ENCODE measurements around the gene HAO2. TPM values are rescaled to one million over a fixed set of nuclear protein-coding genes. Genes with fewer than 3 reads are reported as not detected.

The HAO2 gene
- total RNA-seq, 1 experiment from 2014 or later: not detected

GRCh38 chr1:119414950-119415349 lies 46.4 kb downstream of the HAO2 start, which contains the start of gene HSD3B2:
TSS of gene HSD3B2 (plus strand) at chr1:119415150. CDS start at chr1:119415420, 270 bp downstream.
- no peaks in the 10 kb centered on the region for H3K4me1 ChIP-seq (ENCODE audit: insufficient read depth, low read length, poor library complexity, severe bottlenecking)
- POLR2A ChIA-PET (ENCODE audit: low non-redundant PET): no interaction called here
- no peaks in the 10 kb centered on the region for H3K36me3 ChIP-seq (ENCODE audit: insufficient read depth, low read length, poor library complexity, severe bottlenecking)
- peaks cover 4% of the 10 kb centered on the region for H3K27me3 ChIP-seq (replicated peaks; ENCODE audit: insufficient read depth, low read depth, low read length, poor library complexity)
- no peak within 1 kb of the TSS for H3K27ac ChIP-seq (ENCODE audit: low read depth, low read length, poor library complexity, severe bottlenecking)
- no TSS peak for BruUV-seq (replicated peaks)
- intact Hi-C loops (cut with micrococcal nuclease; ENCODE audit: unreplicated experiment): no loop called here
- TF ChIP-seq CTCF (conservative IDR thresholded peaks at IDR 0.05; ENCODE audit: low read depth, low read length): no peak
- no peak for TF ChIP-seq EZH2 (IDR thresholded peaks at IDR 0.05; ENCODE audit: borderline replicate concordance, low read depth, low read length, poor library complexity, severe bottlenecking)
- no peaks in the 10 kb centered on the region for H3K9me3 ChIP-seq (ENCODE audit: low read depth, low read length, poor library complexity, severe bottlenecking)
- H3K4me3 ChIP-seq (ENCODE audit: low read depth, low read length, poor library complexity, severe bottlenecking): no peak within 1 kb of the TSS
- DNase-seq (ENCODE audit: low spot score): no peak
- CTCF ChIA-PET: no interaction called here

GRCh38 chr1:119416006-119416640 lies 47.5 kb downstream of the HAO2 start:
- Histone ChIP-seq H3K27ac (ENCODE audit: low read depth, low read length, poor library complexity, severe bottlenecking) (no peak overlapping the region), H3K27me3 (replicated peaks; ENCODE audit: insufficient read depth, low read depth, low read length, poor library complexity) (peaks cover 4% of the 10 kb centered on the region), H3K4me3 (ENCODE audit: low read depth, low read length, poor library complexity, severe bottlenecking) (no peak overlapping the region), H3K4me1 (ENCODE audit: insufficient read depth, low read length, poor library complexity, severe bottlenecking) (no peaks in the 10 kb centered on the region), H3K36me3 (ENCODE audit: insufficient read depth, low read length, poor library complexity, severe bottlenecking) (no peaks in the 10 kb centered on the region), H3K9me3 (ENCODE audit: low read depth, low read length, poor library complexity, severe bottlenecking) (no peaks in the 10 kb centered on the region)
- ChIA-PET CTCF (no interaction called here), POLR2A (ENCODE audit: low non-redundant PET) (no interaction called here)
- TF ChIP-seq CTCF (conservative IDR thresholded peaks at IDR 0.05; ENCODE audit: low read depth, low read length) (no peak), EZH2 (IDR thresholded peaks at IDR 0.05; ENCODE audit: borderline replicate concordance, low read depth, low read length, poor library complexity, severe bottlenecking) (no peak)
- BruUV-seq (replicated peaks): no TSS peak
- intact Hi-C loops (cut with micrococcal nuclease; ENCODE audit: unreplicated experiment): no loop called here
- no peak for DNase-seq (ENCODE audit: low spot score)

- no peak for DNase-seq (ENCODE audit: low spot score)
- BruUV-seq (replicated peaks): no TSS peak
- intact Hi-C loops (cut with micrococcal nuclease; ENCODE audit: unreplicated experiment): no loop called here
- no peaks in the 10 kb centered on the region for H3K4me1 ChIP-seq (ENCODE audit: insufficient read depth, low read length, poor library complexity, severe bottlenecking)
- peaks cover 4% of the 10 kb centered on the region for H3K27me3 ChIP-seq (replicated peaks; ENCODE audit: insufficient read depth, low read depth, low read length, poor library complexity)
- no peaks in the 10 kb centered on the region for H3K36me3 ChIP-seq (ENCODE audit: insufficient read depth, low read length, poor library complexity, severe bottlenecking)
- H3K4me3 ChIP-seq (ENCODE audit: low read depth, low read length, poor library complexity, severe bottlenecking): no peak overlapping the region
- CTCF ChIA-PET: no interaction called here
- no peaks in the 10 kb centered on the region for H3K9me3 ChIP-seq (ENCODE audit: low read depth, low read length, poor library complexity, severe bottlenecking)
- POLR2A ChIA-PET (ENCODE audit: low non-redundant PET): no interaction called here
- H3K27ac ChIP-seq (ENCODE audit: low read depth, low read length, poor library complexity, severe bottlenecking): no peak overlapping the region
- TF ChIP-seq EZH2 (IDR thresholded peaks at IDR 0.05; ENCODE audit: borderline replicate concordance, low read depth, low read length, poor library complexity, severe bottlenecking) (no peak), CTCF (conservative IDR thresholded peaks at IDR 0.05; ENCODE audit: low read depth, low read length) (no peak)
Observed at GRCh38 chr1:119419109-119419508, 50.5 kb downstream of the HAO2 start.
